ENCODE measurements around the gene PIEZO2. TPM values are rescaled to one million over a fixed set of nuclear protein-coding genes. Genes with fewer than 3 reads are reported as not detected.

Gene PIEZO2
- total RNA-seq, 2 donors from 2014 or later, result 0.63 to 3.0 TPM

DNA sequence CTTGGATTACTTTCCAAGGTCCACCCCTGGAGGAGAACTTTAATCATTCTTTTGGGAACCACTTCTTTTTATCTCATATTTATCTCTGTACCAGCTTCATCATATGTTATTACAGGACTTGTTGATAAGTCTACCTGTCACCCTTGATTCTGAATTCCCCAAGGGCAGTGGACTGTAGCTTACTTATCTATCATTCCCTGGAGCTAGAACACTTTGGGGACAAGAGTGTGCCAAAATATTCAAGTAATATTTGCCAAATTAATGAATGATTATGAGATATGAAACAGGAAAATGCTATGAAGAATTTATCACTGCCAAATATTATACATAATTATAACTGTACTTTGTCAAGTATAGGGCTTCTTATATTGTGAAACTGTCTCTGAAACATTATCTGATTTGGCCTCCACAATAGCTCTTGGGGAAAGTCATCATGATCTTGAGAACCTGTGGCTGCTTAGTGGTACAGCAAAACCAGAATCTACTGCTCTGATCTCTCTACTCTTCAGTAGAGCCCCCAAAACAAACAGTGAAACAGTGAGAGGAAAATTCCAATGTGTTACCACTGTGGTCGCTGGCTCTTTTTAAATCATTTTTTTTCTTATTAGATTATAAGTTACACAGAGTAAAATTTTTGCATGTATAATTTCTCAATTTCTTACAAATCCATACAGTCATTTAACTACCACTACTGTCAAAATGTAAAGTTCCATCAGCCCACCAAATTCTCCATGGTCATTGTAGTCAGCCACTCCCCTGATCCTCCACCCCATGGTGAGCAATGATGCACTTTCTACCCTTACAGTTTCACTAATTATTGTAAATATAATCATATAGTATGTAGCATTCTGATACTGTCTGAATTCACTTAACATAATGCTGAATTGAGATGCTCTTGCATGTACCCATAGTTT, 197.5 kb downstream of the PIEZO2 start:
- TF ChIP-seq CTCF (IDR thresholded peaks at IDR 0.05), result no peak
- no peak overlapping the region for H3K27ac ChIP-seq
- peaks cover 0 to 15% of the 10 kb centered on the region in 2 donors for H3K9me3 ChIP-seq
- H3K36me3 ChIP-seq, result no peaks in the 10 kb centered on the region
- no peak overlapping the region for H3K4me3 ChIP-seq
- H3K4me1 ChIP-seq, result no peaks in the 10 kb centered on the region
- no peak for DNase-seq (ENCODE audit: low spot score)
- H3K27me3 ChIP-seq, result no peaks in the 10 kb centered on the region

DNA sequence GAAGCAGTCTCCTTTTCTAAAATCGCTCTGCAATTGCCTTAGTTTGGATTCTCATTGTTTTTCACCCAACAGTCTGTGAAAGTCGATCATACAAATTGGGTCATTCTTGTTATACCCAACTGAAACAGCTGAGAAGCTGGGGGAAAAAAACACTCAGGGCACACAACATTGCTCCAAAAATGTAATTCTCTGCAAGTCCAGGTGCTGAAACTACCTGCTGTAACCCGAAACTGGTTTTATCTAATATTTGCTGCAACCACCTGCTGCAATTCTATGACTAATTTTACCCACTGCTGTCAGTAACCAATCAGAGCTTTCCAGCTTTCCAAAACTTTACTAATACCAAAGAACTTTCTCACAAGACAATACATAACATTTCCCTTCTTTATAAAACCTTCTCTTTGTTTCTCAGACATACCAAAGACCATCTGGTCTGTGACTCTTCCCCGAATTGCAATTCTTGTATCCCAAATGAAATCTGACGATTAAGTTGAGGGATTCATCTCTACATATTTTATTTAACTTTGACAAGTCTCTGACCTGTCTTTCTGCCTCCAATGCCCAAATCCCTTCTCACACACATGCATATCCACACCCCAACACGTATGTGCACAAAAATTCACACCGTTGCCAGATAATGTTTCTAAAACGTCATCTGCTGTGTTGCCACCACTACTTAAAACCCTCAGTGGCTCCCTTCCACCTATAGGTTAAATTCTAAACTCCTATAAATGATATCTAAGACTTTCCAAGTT, 198.3 kb downstream of the PIEZO2 start:
- no peak for DNase-seq (ENCODE audit: low spot score)
- Histone ChIP-seq H3K4me3 (no peak overlapping the region), H3K27me3 (no peaks in the 10 kb centered on the region), H3K27ac (no peak overlapping the region), H3K9me3 (peaks cover 3 to 15% of the 10 kb centered on the region in 2 donors), H3K36me3 (no peaks in the 10 kb centered on the region), H3K4me1 (no peaks in the 10 kb centered on the region)
- no peak for TF ChIP-seq CTCF (IDR thresholded peaks at IDR 0.05)

DNA sequence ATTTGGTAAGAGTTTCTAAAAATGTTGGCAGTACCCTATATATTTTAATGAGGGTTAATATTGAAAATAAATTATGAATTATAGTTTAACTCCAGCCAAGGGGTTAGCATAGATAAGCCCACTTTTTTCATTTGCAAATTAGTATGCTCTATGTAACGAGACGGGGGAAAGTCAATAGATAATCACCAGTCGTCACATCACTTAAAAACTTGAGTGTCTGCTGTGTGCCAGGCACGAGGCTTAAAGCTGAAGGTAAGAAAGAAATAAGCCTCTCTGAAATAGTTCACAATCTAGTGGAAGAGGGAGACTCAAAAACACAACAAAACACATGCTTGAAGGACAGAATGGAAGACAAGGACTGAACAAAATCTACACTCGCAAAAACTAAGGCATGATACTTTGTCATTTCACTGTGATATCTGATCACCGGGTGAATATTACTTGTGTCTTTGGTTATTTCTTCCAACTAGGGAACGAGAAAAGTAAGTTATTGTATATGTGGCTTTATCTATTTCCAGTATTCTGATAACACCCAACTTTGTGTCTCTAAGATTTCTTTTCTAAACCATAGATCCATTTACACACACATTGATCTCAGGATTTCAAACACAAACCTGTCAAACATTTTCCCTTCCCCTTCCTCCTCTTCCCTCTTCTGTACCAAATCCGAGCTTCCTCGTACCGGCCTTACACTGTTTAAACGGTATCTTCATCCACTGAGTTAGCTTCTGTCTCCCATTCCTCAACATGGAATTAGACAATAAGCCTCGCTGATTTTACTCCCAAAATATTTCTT, 199.1 kb downstream of the PIEZO2 start:
- H3K4me3 ChIP-seq, result no peak overlapping the region
- no peak for DNase-seq (ENCODE audit: low spot score)
- H3K9me3 ChIP-seq, result peaks cover 6 to 19% of the 10 kb centered on the region in 2 donors
- TF ChIP-seq CTCF (IDR thresholded peaks at IDR 0.05), result no peak
- no peaks in the 10 kb centered on the region for H3K27me3 ChIP-seq
- H3K4me1 ChIP-seq, result no peaks in the 10 kb centered on the region
- H3K27ac ChIP-seq, result no peak overlapping the region
- no peaks in the 10 kb centered on the region for H3K36me3 ChIP-seq

GRCh38 chr18:10949655-10950054, 199.7 kb downstream of the PIEZO2 start:
- TF ChIP-seq CTCF (IDR thresholded peaks at IDR 0.05), result no peak

GRCh38 chr18:10948421-10948820, 200.9 kb downstream of the PIEZO2 start:
- Histone ChIP-seq H3K27me3 (no peaks in the 10 kb centered on the region), H3K4me1 (no peaks in the 10 kb centered on the region), H3K36me3 (no peaks in the 10 kb centered on the region), H3K27ac (no peak overlapping the region), H3K9me3 (peaks cover 6 to 27% of the 10 kb centered on the region in 2 donors), H3K4me3 (no peak overlapping the region)
- TF ChIP-seq CTCF (IDR thresholded peaks at IDR 0.05), result no peak
- no peak for DNase-seq (ENCODE audit: low spot score)

More at GRCh38 chr18:10949655-10950054, 199.7 kb downstream of the PIEZO2 start:
- Histone ChIP-seq H3K27ac (no peak overlapping the region), H3K9me3 (peaks cover 6 to 25% of the 10 kb centered on the region in 2 donors), H3K4me1 (no peaks in the 10 kb centered on the region), H3K36me3 (no peaks in the 10 kb centered on the region), H3K4me3 (no peak overlapping the region), H3K27me3 (no peaks in the 10 kb centered on the region)
- DNase-seq (ENCODE audit: low spot score), result no peak

Measured in right atrium auricular region (tissue), 2 donors.